Eye (tissue), 1 donor: Measurements from ENCODE around the gene ELP4.
A peak's percentile ranks its signal among the peaks of the same experiment; 100 is the strongest.

ENCODE experiments used
- DNase-seq: peaks from one replicate; pipeline ENCODE4 v3.0.0-alpha.2; 2015

Gene ELP4

GRCh38 chr11:31782257-31782656, 272.7 kb downstream of the ELP4 start:
- peak; percentile 51 for DNase-seq

- peak; percentile 91 for DNase-seq
Measured at GRCh38 chr11:31783252-31783651, 273.7 kb downstream of the ELP4 start.

GRCh38 chr11:31784611-31785010, 275.0 kb downstream of the ELP4 start:
- peak; percentile 55 for DNase-seq

GRCh38 chr11:31786996-31787685, 277.6 kb downstream of the ELP4 start:
- peak; percentile 84 for DNase-seq

- DNase-seq = peak; percentile 85
Measured at GRCh38 chr11:31788085-31788484, 278.5 kb downstream of the ELP4 start.

GRCh38 chr11:31790649-31791048, 281.1 kb downstream of the ELP4 start:
- DNase-seq = peak; percentile 66

- no peak for DNase-seq
Measured at GRCh38 chr11:31792036-31792435, 282.5 kb downstream of the ELP4 start.

GRCh38 chr11:31792456-31792855, 282.9 kb downstream of the ELP4 start:
- DNase-seq = peak; percentile 56

- no peak for DNase-seq
Measured at GRCh38 chr11:31793264-31793663, 283.7 kb downstream of the ELP4 start.

GRCh38 chr11:31794548-31794947, 285.0 kb downstream of the ELP4 start:
- peak; percentile 63 for DNase-seq

- peak; percentile 85 for DNase-seq
Measured at GRCh38 chr11:31795706-31796498, 286.3 kb downstream of the ELP4 start.

- DNase-seq = peak; percentile 85
Measured at GRCh38 chr11:31796499-31797189, 287.1 kb downstream of the ELP4 start.

- peak; percentile 84 for DNase-seq
Measured at GRCh38 chr11:31797190-31798056, 287.9 kb downstream of the ELP4 start.

- DNase-seq = peak; percentile 87
Measured at GRCh38 chr11:31798057-31798553, 288.5 kb downstream of the ELP4 start.

- peak; percentile 85 for DNase-seq
Measured at GRCh38 chr11:31798554-31799434, 289.2 kb downstream of the ELP4 start.

- DNase-seq = peak; percentile 90
Measured at GRCh38 chr11:31799435-31800397, 290.1 kb downstream of the ELP4 start.

GRCh38 chr11:31800398-31801265, 291.1 kb downstream of the ELP4 start:
- DNase-seq = no peak

GRCh38 chr11:31801298-31801702, 291.7 kb downstream of the ELP4 start:
- DNase-seq = peak; percentile 88

GRCh38 chr11:31802000-31802551, 292.5 kb downstream of the ELP4 start:
- no peak for DNase-seq
